ENCODE data around the gene CDHR2. TPM values are rescaled to one million over a fixed set of nuclear protein-coding genes. Genes with fewer than 3 reads are reported as not detected.

Gene CDHR2
- total RNA-seq, result under 1 TPM; 0.29 TPM
- long read RNA-seq, result 0 reads

GRCh38 chr5:176548967-176549444 is at the start of gene CDHR2:
Gene CDHR2 (plus strand): TSS chr5:176549342. CDS start chr5:176565353, 16,011 bp downstream.
- intact Hi-C loops (cut with DNase I), result no loop called here
- DNase-seq, result no peak
- ATAC-seq, result no peak

GRCh38 chr5:176500511-176500910 is 48.6 kb upstream of the CDHR2 start:
- intact Hi-C loops (cut with DNase I), result no loop called here
- ATAC-seq (no peak), DNase-seq (no peak)

GRCh38 chr5:176501333-176501732 is 47.8 kb upstream of the CDHR2 start:
- intact Hi-C loops (cut with DNase I), result no loop called here
- DNase-seq, result no peak
- peak in 1 of 2 donors; percentile 54 for ATAC-seq

DNA sequence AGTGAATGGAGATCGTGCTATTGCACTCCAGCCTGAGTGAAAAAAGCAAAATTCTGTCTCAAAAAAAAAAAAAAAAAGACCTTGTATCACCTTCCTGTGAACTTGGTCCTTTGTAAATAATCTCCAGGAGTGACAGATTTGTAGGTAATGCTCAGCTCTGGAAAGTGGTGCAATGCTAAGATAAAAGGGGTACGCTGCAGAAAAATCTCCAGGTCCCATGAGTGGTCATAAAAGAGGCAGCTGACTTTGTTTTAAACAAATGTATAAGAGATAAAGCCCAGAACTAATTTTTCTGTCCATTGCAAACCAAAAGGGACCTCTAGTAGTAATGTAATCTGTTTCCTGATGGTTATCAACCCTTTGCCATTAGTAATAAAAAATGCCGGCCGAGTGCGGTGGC is 45.6 kb upstream of the CDHR2 start:
- intact Hi-C loops (cut with DNase I), result no loop called here
- no peak for DNase-seq
- no peak for ATAC-seq

DNA sequence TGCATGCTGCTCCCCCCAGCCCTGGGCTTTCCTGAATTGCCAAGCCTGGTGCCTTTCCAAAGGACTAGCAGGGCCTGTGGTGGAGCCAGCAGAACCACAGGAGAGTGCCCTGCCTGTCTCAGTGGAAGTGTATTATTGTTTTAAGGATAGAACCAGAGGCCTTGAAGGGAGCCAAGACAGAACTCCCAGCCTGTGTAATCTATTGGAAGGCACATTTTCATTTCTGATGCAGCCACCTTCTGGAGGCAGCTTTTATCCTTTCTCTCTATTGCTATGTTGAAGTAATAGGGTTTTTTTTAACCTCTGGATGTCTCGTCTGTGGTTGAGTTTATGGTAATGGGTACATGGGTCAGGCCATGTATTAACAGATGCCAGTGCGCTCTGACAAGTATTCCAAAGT is 41.2 kb upstream of the CDHR2 start:
- ATAC-seq (no peak), DNase-seq (no peak)
- intact Hi-C loops (cut with DNase I), result no loop called here

DNA sequence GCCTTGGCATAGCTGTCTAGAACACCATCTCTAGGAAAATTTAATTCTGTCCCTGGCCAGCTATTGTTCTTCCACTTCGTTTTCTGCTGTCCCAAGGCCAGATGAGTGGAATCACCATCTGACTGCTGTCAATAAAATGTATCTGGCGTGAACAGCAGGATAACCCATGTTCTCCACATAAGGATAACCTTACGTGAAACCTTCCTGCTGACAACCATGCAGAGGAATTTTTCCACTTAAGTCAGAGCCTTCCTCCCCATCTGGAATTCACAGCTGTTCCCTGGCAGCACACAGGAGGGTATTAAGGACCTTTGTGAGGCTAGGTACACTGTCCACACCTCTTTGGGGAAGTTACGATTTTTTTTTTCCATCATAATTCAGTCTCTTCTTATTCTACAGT is 40.5 kb upstream of the CDHR2 start:
- no peak for DNase-seq
- intact Hi-C loops (cut with DNase I), result no loop called here
- ATAC-seq, result no peak

DNA sequence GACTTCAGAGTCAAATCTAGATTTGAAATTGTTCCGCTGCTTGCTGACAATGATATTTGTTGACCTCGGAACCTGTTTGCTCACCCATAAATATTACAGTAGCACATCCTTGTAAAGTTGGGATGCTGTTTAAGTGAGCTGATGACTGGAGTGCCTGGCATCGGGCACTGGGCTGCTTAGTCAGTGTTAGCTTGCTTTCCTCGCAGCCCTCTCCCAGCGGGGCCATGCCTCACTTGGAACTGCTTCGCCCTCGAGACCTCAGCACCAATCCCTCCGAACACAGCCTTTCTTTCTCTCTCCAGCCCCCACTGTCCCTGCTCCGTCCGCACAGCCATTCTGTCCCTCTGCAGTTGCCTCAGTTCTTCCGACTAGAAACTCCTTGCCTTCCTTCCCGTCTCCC is 35.4 kb upstream of the CDHR2 start:
- DNase-seq (no peak), ATAC-seq (no peak)
- intact Hi-C loops (cut with DNase I), result no loop called here

- no peak for DNase-seq
- intact Hi-C loops (cut with DNase I), result no loop called here
- ATAC-seq, result no peak
Observed at GRCh38 chr5:176514244-176514950, 34.7 kb upstream of the CDHR2 start.

GRCh38 chr5:176515396-176515795 is 33.7 kb upstream of the CDHR2 start:
- intact Hi-C loops (cut with DNase I), result no loop called here
- no peak for ATAC-seq
- DNase-seq, result no peak

- DNase-seq (no peak), ATAC-seq (no peak)
- intact Hi-C loops (cut with DNase I), result no loop called here
Observed at GRCh38 chr5:176517053-176517661, 32.0 kb upstream of the CDHR2 start.

- intact Hi-C loops (cut with DNase I), result loop anchor here in 1 of 2 donors (10.0 kb wide), 1 partner anchor 105 kb away; the partner anchor contains the start of gene CLTB
Observed at GRCh38 chr5:176519810-176520720, 29.1 kb upstream of the CDHR2 start.

GRCh38 chr5:176521286-176521685 is 27.9 kb upstream of the CDHR2 start:
- ATAC-seq (no peak), DNase-seq (no peak)
- intact Hi-C loops (cut with DNase I), result loop anchor here in 1 of 2 donors (10.0 kb wide), 1 partner anchor 106 kb away; the partner anchor contains the start of gene CLTB

More at GRCh38 chr5:176519810-176520720, 29.1 kb upstream of the CDHR2 start:
- DNase-seq (no peak), ATAC-seq (no peak)

DNA sequence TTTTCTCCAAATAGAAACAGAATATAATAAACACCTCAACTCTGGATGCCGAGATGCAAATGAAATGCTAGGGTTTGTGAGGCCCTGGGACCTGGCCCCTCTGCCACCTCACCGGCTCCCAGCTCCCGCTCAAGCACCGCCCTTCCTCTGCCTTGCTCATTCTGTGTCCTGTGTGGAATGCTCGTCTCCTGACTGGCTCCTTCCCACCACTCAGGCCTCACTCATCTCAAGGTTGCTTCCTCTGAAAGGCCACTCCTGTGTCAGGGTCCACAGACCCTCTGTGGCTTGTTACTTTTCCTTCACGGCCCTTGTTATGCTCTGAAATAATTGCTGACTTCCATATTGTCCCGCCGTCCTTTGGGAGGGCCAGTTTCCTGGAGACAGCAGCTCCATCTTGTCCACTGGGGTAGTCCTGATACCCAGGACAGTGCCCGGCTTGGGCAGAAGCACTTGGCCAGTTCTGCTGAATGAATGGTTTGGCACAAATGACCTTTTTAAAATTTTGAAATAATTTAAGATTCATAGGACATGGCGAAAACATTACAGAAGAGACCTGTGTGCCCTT is 27.4 kb upstream of the CDHR2 start:
- DNase-seq (no peak), ATAC-seq (no peak)
- intact Hi-C loops (cut with DNase I), result loop anchor here in 1 of 2 donors (10.0 kb wide), 1 partner anchor 107 kb away; the partner anchor contains the start of gene CLTB

- ATAC-seq (no peak), DNase-seq (no peak)
- intact Hi-C loops (cut with DNase I), result loop anchor here in 1 of 2 donors (10.0 kb wide), 1 partner anchor 109 kb away; the partner anchor contains the start of gene CLTB
Observed at GRCh38 chr5:176524138-176524537, 25.0 kb upstream of the CDHR2 start.

GRCh38 chr5:176524987-176525386 is 24.2 kb upstream of the CDHR2 start:
- intact Hi-C loops (cut with DNase I), result loop anchor here in 1 of 2 donors (10.0 kb wide), 1 partner anchor 110 kb away; the partner anchor contains the start of gene CLTB
- ATAC-seq (no peak), DNase-seq (no peak)

- intact Hi-C loops (cut with DNase I), result loop anchor here in 1 of 2 donors (10.0 kb wide), 1 partner anchor 111 kb away; the partner anchor contains the start of gene CLTB
- DNase-seq, result no peak
- ATAC-seq, result no peak
Observed at GRCh38 chr5:176525677-176526076, 23.5 kb upstream of the CDHR2 start.

- no peak for ATAC-seq
- intact Hi-C loops (cut with DNase I), result loop anchor here in 1 of 2 donors (10.0 kb wide), 1 partner anchor 112 kb away; the partner anchor contains the start of gene CLTB
Observed at GRCh38 chr5:176526462-176526861, 22.7 kb upstream of the CDHR2 start.

More at GRCh38 chr5:176526462-176526861, 22.7 kb upstream of the CDHR2 start:
- no peak for DNase-seq
